HG02981 (cell line): ENCODE results near the gene PLXND1.

Experiments used
- ATAC-seq: cut with Tn5 transposase; IDR thresholded peaks from one replicate; pipeline ENCODE4 v1.9.1; 2021; ENCODE audit warnings: mild to moderate bottlenecking, moderate library complexity; ENCODE audit not compliant: unreplicated experiment

Gene PLXND1

GRCh38 chr3:129564981-129565644 lies 41.4 kb downstream of the PLXND1 start:
- no peak for ATAC-seq

- ATAC-seq: no peak
Measured at GRCh38 chr3:129563850-129564535, 42.5 kb downstream of the PLXND1 start.

GRCh38 chr3:129563332-129563731 lies 43.1 kb downstream of the PLXND1 start:
- ATAC-seq: no peak

- no peak for ATAC-seq
Measured at GRCh38 chr3:129562803-129563202, 43.7 kb downstream of the PLXND1 start.

- no peak for ATAC-seq
Measured at GRCh38 chr3:129561619-129562248, 44.7 kb downstream of the PLXND1 start.

- no peak for ATAC-seq
Measured at GRCh38 chr3:129560911-129561594, 45.4 kb downstream of the PLXND1 start.

- ATAC-seq: no peak
Measured at GRCh38 chr3:129560269-129560787, 46.1 kb downstream of the PLXND1 start.

GRCh38 chr3:129559565-129560079 lies 46.9 kb downstream of the PLXND1 start:
- ATAC-seq: no peak

- no peak for ATAC-seq
Measured at GRCh38 chr3:129558772-129559564, 47.5 kb downstream of the PLXND1 start.

- no peak for ATAC-seq
Measured at GRCh38 chr3:129558081-129558771, 48.2 kb downstream of the PLXND1 start.

GRCh38 chr3:129557548-129557894 lies 49.0 kb downstream of the PLXND1 start:
- ATAC-seq: no peak

GRCh38 chr3:129556890-129557547 lies 49.5 kb downstream of the PLXND1 start:
- no peak for ATAC-seq

GRCh38 chr3:129556358-129556695 lies 50.1 kb downstream of the PLXND1 start:
- no peak for ATAC-seq

- no peak for ATAC-seq
Measured at GRCh38 chr3:129555616-129556357, 50.7 kb downstream of the PLXND1 start.

GRCh38 chr3:129555153-129555550 lies 51.3 kb downstream of the PLXND1 start:
- ATAC-seq: no peak

- ATAC-seq: no peak
Measured at GRCh38 chr3:129554356-129555152, 51.9 kb downstream of the PLXND1 start.

- ATAC-seq: no peak
Measured at GRCh38 chr3:129553719-129554118, 52.8 kb downstream of the PLXND1 start.

- ATAC-seq: no peak
Measured at GRCh38 chr3:129553171-129553570, 53.3 kb downstream of the PLXND1 start.
